Tibial artery (tissue), 4 donors: ENCODE results near the gene COMMD9.

Experiments used
- DNase-seq, 2 donors: peaks; one replicate each; pipeline ENCODE4 v3.0.0-alpha.2; 2019
- H3K27ac ChIP-seq, 2 donors: fragments of 200-600 bp; sonication (generic) in 1 of 2; 1 replicate in 1 of 2; 2 replicates in 1 of 2; pipeline ENCODE4 v1.5.1; 2018 to 2019; ENCODE audit warnings: mild to moderate bottlenecking in 1 of 2
- H3K27me3 ChIP-seq, 2 donors: fragments of 200-600 bp; sonication (generic) in 1 of 2; one replicate each; pipeline versions ENCODE4 v1.5.1 to v1.6.0; 2016 to 2019
- H3K36me3 ChIP-seq, 3 donors: fragments of 200-600 bp; sonication (generic) in 2 of 3; one replicate each; pipeline ENCODE4 v1.5.1; 2016 to 2019; ENCODE audit warnings: mild to moderate bottlenecking in 2 of 3
- H3K4me1 ChIP-seq, 4 donors: fragments of 200-600 bp; sonication (generic) in 2 of 4; 1 replicate in 3 of 4; 2 replicates in 1 of 4; pipeline ENCODE4 v1.5.1; 2016 to 2019
- H3K4me3 ChIP-seq, 2 donors: fragments of 200-600 bp; sonication (generic) in 1 of 2; 1 replicate in 1 of 2; 2 replicates in 1 of 2; pipeline ENCODE4 v1.5.1; 2018 to 2019; ENCODE audit warnings: mild to moderate bottlenecking in 2 of 2
- H3K9me3 ChIP-seq, 3 donors: fragments of 200-600 bp; sonication (generic) in 1 of 3; one replicate each; pipeline ENCODE4 v1.5.1; 2016 to 2019
- CTCF ChIP-seq, 2 experiments: fragments of 200-600 bp in 1 of 2; fragments of 450-650 bp in 1 of 2; IDR thresholded peaks; one replicate each; pipeline ENCODE4 v1.5.1; 2017 to 2019; ENCODE audit warnings: antibody characterized with exemption in 2 of 2, mild to moderate bottlenecking in 1 of 2, moderate library complexity in 1 of 2
- intact Hi-C: fragments of 100-400 bp; cut with DNase I; formaldehyde crosslinking; loops from one replicate; pipeline ENCODE4 v1.15.0; 2023; ENCODE audit warnings: low total_unique reads

Gene COMMD9

GRCh38 chr11:36270701-36271100 is 18.5 kb downstream of the COMMD9 start:
- Histone ChIP-seq H3K27me3 (no peaks in the 10 kb centered on the region), H3K4me3 (no peak overlapping the region), H3K27ac (no peak overlapping the region), H3K36me3 (peaks cover 35 to 63% (median 47%) of the 10 kb centered on the region in 3 donors), H3K4me1 (peaks cover 0 to 3% (median 0%) of the 10 kb centered on the region in 4 donors), H3K9me3 (no peaks in the 10 kb centered on the region)
- intact Hi-C loops, result no loop called here
- no peak for DNase-seq
- no peak for TF ChIP-seq CTCF (IDR thresholded peaks at IDR 0.05)

- no peak overlapping the region for H3K4me3 ChIP-seq
- no peak overlapping the region for H3K27ac ChIP-seq
- peaks cover 14 to 42% (median 28%) of the 10 kb centered on the region in 3 donors for H3K36me3 ChIP-seq
- intact Hi-C loops, result loop anchor here (10.0 kb wide), 1 partner anchor 1354 kb away; the partner anchor contains the start of genes APIP and PDHX
- no peaks in the 10 kb centered on the region for H3K27me3 ChIP-seq
- H3K4me1 ChIP-seq, result peaks cover 0 to 3% (median 0%) of the 10 kb centered on the region in 4 donors
- H3K9me3 ChIP-seq, result no peaks in the 10 kb centered on the region
- DNase-seq, result no peak
- TF ChIP-seq CTCF (IDR thresholded peaks at IDR 0.05), result no peak
Observed at GRCh38 chr11:36268337-36268985, 20.8 kb downstream of the COMMD9 start.

- TF ChIP-seq CTCF (IDR thresholded peaks at IDR 0.05), result no peak
- H3K9me3 ChIP-seq, result no peaks in the 10 kb centered on the region
- intact Hi-C loops, result loop anchor here (10.0 kb wide), 1 partner anchor 1352 kb away; the partner anchor contains the start of genes APIP and PDHX
Observed at GRCh38 chr11:36266767-36267166, 22.5 kb downstream of the COMMD9 start.

DNA sequence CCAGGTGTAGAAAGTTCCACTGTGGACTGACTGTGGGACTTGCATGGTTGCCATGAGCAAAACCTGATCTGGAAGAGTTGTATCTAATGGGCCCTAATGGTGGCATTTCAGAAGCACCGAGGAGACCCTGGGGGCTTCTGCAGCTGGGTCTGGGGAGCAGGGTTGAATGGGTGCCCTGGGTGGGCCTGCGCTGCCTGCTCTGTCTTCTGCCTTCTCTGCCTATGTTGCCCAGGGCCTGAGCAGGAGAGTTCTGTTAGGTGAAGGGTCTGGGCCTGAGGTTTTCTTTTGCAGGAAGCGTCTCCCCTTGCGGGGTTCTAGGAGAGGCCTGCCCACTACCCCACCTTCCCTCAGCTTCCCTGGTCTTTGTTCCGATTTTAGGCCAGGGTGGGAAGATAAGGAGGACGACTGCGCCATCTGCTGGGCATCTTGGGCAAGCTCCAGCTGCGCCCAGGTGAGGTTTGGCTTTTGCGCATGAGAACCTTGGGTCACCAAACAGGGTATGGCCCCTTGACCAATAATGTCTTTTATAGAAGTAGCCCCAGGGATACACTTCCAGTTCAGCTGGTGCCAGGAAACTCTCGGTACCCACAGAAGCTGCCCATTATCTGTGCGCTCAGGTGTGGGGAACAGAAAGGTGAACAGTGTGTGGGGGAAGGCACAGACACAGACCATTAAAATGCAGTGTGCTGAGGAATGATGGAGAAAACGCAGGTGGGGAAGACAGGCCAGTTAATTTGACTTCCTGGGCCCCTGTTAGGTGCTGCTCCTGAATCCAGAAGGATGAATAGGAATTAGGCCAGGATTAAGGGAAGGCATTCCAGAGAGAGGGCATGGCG is 23.2 kb downstream of the COMMD9 start:
- Histone ChIP-seq H3K36me3 (peaks cover 0 to 17% (median 3%) of the 10 kb centered on the region in 3 donors), H3K4me3 (no peak overlapping the region), H3K4me1 (peaks cover 0 to 3% (median 0%) of the 10 kb centered on the region in 4 donors), H3K27me3 (peaks cover 0 to 3% of the 10 kb centered on the region in 2 donors), H3K27ac (no peak overlapping the region), H3K9me3 (no peaks in the 10 kb centered on the region)
- intact Hi-C loops, result loop anchor here (10.0 kb wide), 1 partner anchor 1351 kb away; the partner anchor contains the start of genes APIP and PDHX
- TF ChIP-seq CTCF (IDR thresholded peaks at IDR 0.05), result peak; percentile 75 to 76
- DNase-seq, result peak in 1 of 2 donors; percentile 27

More at GRCh38 chr11:36266767-36267166, 22.5 kb downstream of the COMMD9 start:
- H3K27ac ChIP-seq, result no peak overlapping the region
- no peak for DNase-seq
- H3K36me3 ChIP-seq, result peaks cover 0 to 25% (median 11%) of the 10 kb centered on the region in 3 donors
- no peak overlapping the region for H3K4me3 ChIP-seq
- H3K27me3 ChIP-seq, result no peaks in the 10 kb centered on the region
- peaks cover 0 to 3% (median 0%) of the 10 kb centered on the region in 4 donors for H3K4me1 ChIP-seq

DNA sequence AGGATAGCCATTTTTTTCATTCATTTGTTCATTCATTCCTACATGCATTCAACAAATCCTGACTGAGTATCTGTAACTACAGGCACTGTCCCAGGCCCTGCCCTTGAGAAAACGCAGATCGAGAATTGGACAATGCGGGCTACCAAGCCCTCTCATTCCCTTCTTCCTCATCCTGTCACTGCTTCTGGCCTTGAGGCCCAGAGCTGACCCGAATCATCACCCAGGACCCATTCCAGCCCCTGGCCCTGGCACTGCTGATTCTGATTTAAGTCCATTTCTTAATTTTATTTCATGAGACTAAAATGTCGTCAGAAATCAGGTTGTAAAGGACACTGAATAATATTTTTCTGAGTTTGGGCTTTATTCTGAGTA is 24.3 kb downstream of the COMMD9 start:
- no peak for DNase-seq
- peaks cover 0 to 3% of the 10 kb centered on the region in 2 donors for H3K27me3 ChIP-seq

More for the DNA sequence above, 24.3 kb downstream of the COMMD9 start:
- Histone ChIP-seq H3K9me3 (no peaks in the 10 kb centered on the region), H3K36me3 (peaks cover 0 to 7% (median 0%) of the 10 kb centered on the region in 3 donors), H3K4me1 (peaks cover 0 to 3% (median 0%) of the 10 kb centered on the region in 4 donors), H3K27ac (no peak overlapping the region), H3K4me3 (no peak overlapping the region)
- no peak for TF ChIP-seq CTCF (IDR thresholded peaks at IDR 0.05)
- intact Hi-C loops, result loop anchor here (5.0 to 10.0 kb wide), 2 partner anchors 648 to 1350 kb away; partner anchors contain the start of genes APIP, FJX1 and PDHX
